GM21717 (cell line): ENCODE results near the gene ADARB2.
"Not testable (repeated sequence)": the region's sequence is repeated elsewhere in the genome, so short reads cannot be mapped to it uniquely, and the experiment has no call there.

Source experiments
- ATAC-seq: cut with Tn5 transposase; IDR thresholded peaks from one replicate; pipeline ENCODE4 v1.9.1; 2021; ENCODE audit warnings: mild to moderate bottlenecking, moderate library complexity; ENCODE audit not compliant: unreplicated experiment

The ADARB2 gene

GRCh38 chr10:1737222-1738061, at the start of gene ADARB2:
TSS of gene ADARB2 (minus strand) at chr10:1737525.
- ATAC-seq, result peak; percentile 60

- ATAC-seq, result no peak
These were observed 48.5 kb upstream of the ADARB2 start for GRCh38 chr10:1785835-1786234.

- no peak for ATAC-seq
These were observed 45.5 kb upstream of the ADARB2 start for GRCh38 chr10:1782841-1783240.

- ATAC-seq, result no peak
These were observed 42.5 kb upstream of the ADARB2 start for GRCh38 chr10:1779796-1780195.

- no peak for ATAC-seq
These were observed 41.1 kb upstream of the ADARB2 start for GRCh38 chr10:1778375-1778969.

- ATAC-seq, result no peak
These were observed 38.9 kb upstream of the ADARB2 start for GRCh38 chr10:1776127-1776662.

GRCh38 chr10:1774796-1775195, 37.5 kb upstream of the ADARB2 start:
- no peak for ATAC-seq

- ATAC-seq, result not testable (repeated sequence)
These were observed 35.9 kb upstream of the ADARB2 start for GRCh38 chr10:1773204-1773603.

GRCh38 chr10:1766049-1766448, 28.7 kb upstream of the ADARB2 start:
- no peak for ATAC-seq

- ATAC-seq, result no peak
These were observed 24.8 kb upstream of the ADARB2 start for GRCh38 chr10:1762076-1762475.

GRCh38 chr10:1754506-1755153, 17.3 kb upstream of the ADARB2 start:
- ATAC-seq, result no peak

- ATAC-seq, result no peak
These were observed 14.8 kb upstream of the ADARB2 start for GRCh38 chr10:1752153-1752552.

- no peak for ATAC-seq
These were observed 10.3 kb upstream of the ADARB2 start for GRCh38 chr10:1747590-1748157.

GRCh38 chr10:1746796-1747195, 9.5 kb upstream of the ADARB2 start:
- no peak for ATAC-seq

GRCh38 chr10:1745780-1746456, 8.6 kb upstream of the ADARB2 start:
- no peak for ATAC-seq

GRCh38 chr10:1744524-1744923, 7.2 kb upstream of the ADARB2 start:
- ATAC-seq, result no peak

- no peak for ATAC-seq
These were observed 5.8 kb upstream of the ADARB2 start for GRCh38 chr10:1743141-1743540.

GRCh38 chr10:1741450-1741849, 4.1 kb upstream of the ADARB2 start:
- ATAC-seq, result no peak

GRCh38 chr10:1739751-1740150, 2.4 kb upstream of the ADARB2 start:
- ATAC-seq, result no peak

GRCh38 chr10:1738950-1739349, 1.6 kb upstream of the ADARB2 start:
- peak; percentile 59 for ATAC-seq

GRCh38 chr10:1736972-1737221, 428 bp downstream of the ADARB2 start:
- no peak for ATAC-seq
